SHP77 treated with DMSO at 0.1 percent for 48 hours (cell line): ENCODE measurements around the gene N4BP2L1.

ENCODE experiments used
- DNase-seq: peaks from one replicate; lab custom pipeline; 2025; lab: John Stamatoyannopoulos, UW

N4BP2L1 gene

DNA sequence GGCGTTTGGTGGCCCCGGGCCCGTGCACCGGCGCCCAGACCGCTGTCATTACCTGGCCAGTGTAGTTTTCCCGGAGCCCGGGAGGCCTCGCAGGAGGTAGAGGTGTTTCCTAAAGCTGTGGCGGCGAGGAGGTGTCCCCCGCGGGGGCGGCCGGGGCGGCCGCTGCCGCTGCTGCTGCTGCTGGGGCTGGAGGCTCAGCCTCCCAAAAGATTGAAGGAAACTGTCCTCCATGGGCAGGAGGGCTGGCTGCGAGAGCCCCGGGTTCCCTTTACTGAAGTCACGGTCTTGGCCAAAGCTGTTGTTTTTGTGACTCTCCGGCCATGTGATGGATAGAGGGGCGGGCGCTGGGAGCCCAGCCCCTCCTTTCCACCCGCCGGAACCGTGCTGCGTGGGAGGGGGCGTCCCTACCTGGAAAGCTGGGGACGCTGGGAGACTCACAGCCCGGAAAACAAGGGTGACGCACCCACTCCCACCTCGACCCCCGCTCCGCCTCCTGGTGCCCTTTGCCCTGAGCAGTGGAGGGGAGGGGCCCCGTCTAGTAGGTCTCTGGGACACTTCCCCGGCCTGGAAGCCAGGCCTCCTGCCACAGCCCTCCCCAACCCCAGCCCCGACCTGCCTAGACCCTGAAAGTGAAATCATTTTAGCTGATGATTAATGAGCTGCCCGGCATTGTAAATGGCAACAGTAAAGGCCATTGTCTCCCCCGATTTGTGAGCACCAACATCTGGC lies at the start of gene N4BP2L1:
Gene N4BP2L1, minus strand, starts transcription at position 279 of the 729 bp plus-strand sequence. Its CDS starts 48 bp downstream, at position 231.
- DNase-seq = peak; percentile 26

DNA sequence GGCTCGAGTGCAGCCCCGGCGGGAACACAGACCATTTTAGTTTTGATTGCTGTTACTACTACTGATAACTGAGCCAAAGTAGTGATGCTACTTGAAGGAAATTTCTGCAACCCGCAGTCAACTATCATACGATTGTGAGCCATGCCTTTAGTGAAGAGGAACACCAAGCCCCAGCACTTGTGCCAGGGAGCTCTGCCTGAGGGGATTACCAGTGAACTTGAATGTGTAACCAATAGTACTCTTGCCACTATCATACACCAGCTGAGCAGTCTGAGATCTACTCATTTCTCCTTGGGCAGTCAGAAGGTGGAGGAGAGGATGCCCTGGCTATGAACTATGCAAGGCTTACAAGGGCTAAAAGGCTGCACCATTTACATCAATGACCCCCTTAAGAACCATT lies 49.0 kb upstream of the N4BP2L1 start:
- no peak for DNase-seq

DNA sequence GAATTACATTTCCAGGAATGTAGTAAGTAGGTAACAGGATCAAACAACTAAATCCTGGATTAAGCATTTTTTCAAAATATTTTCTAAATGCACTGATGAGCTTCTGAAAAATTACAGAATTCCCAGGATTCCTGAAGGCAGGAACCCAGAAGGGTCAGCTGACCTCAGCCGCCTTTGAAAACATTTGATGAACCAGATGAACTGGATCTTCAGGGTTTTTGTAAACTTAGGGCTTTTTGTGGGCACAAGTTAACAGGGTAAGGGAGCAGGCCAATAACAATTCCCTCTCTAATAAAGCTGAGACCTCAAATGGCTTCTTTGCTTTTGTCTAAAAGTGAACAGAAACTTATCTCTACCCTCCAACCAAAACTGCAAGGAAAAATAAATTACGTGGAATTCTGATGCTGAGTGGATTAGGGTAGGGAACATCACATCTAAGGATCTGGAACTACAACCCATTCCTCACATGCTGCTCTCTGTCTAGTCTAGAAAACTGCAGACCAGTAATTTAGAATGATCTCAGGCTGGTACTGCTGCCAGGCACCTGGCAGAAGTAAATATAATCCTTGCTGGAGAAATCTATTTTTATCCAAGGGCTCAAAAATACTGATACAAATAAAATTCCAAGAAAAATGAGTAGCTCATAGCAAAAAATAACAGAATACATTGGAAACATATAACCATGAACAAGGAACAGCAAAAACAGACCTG lies 48.2 kb upstream of the N4BP2L1 start:
- no peak for DNase-seq

DNA sequence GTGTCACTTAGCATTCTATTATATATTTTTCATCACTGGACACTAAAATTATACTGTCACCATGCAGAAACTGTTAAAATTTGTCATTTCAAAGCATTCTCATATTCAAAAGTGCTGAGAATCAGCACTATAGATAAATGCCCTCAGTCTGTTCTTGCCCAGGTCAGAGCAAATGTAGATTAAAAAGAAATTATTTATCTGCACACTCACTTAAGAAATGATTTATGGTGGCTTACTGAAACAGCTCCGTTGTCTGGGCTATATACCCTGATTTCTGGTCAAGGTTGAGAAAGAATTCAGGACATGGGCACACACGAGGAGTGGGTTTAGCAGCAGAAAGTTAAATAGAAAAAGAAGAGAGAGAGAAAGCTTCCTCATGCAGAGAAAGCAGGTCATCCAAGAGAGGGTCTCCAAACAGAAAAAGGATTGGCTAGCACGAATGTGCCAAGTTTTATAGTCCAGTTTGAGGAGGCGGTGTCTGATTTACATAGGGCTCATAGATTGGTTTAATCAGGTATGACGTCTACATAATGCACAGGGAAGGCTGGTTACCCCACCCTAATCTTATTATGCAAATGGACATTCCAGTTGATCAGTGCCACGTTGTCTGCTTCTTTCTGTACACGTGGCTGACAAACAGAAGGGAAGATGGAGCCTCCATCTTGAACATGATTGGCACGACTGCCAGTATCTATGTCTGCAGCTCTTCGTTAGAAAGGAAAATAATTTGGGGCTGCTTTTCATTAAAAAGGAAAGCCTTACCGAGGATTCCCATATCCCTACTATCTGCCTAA lies 47.3 kb upstream of the N4BP2L1 start:
- DNase-seq = no peak

DNA sequence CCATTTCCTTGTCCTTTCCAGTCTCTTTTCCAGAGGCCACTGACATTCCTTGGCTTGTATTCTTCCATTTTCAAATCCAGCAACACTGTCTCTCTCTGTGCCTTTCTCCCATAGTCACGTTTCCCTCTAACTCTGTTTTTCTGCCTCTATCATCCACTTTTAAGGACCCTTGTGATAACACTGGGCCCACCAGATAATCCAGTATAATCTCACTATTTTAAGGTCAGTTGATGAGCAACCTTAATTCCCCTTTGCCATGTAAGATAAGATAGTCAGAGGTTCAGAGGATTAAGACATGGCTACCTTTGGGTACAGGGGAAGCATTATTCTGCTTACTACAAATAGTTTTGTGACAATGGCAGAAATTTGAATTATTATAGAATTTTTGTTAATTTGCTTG lies 45.7 kb upstream of the N4BP2L1 start:
- no peak for DNase-seq

DNA sequence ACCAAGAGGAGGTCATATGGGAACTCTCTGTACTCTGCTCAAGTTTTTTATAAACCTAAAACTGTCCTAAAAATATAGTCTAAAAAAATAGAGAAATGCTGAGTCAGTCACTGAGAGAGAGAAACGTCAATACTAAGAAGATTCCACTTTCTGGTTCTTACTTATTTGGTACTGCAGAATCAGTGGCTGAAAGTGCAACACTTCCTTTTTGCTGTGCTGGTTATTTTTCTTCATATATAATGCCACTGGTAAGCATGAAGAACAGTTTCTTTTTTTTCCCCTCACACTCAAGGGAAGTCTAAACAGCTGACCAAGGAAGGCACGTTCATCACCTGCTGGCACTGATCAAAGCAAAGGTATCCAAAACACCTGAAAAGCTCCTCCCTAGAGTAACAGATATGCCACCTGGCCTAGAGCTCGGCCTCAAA lies 44.3 kb upstream of the N4BP2L1 start:
- DNase-seq = no peak

DNA sequence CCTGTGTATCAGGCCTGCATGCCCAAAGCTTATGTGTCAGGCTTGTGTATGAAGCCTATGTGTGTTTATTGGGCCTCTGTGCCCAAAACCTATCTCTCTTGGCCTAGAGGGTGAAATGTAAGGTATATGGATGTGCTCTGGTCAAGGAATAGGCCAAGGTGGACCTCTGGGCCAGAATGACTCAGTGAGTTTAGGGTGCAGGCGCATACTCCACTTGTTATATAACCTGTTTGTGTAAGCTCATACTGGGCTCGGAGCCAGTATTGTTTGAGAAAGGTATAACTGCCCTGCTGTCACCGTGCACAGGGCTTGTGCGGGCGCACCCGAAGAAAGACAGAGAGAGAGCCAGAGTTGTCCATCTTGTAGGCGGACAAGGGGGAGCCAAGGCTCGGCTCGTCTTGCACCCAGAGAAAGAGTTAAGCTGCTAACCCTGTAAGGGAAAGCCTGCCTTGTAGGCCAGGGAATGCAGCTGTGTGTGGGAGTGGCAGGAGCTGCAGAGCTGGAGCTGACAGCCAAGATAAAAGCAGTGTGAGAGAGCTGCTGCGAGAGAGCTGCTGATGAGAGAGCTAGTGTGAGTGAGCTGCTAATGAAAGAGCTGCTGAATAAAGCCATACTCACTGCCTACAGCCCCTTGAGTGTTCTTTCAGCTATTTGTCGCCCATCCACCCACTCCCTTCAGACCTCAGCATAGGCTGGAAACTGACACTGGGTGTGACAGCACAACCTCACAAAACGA lies 43.4 kb upstream of the N4BP2L1 start:
- DNase-seq = no peak

DNA sequence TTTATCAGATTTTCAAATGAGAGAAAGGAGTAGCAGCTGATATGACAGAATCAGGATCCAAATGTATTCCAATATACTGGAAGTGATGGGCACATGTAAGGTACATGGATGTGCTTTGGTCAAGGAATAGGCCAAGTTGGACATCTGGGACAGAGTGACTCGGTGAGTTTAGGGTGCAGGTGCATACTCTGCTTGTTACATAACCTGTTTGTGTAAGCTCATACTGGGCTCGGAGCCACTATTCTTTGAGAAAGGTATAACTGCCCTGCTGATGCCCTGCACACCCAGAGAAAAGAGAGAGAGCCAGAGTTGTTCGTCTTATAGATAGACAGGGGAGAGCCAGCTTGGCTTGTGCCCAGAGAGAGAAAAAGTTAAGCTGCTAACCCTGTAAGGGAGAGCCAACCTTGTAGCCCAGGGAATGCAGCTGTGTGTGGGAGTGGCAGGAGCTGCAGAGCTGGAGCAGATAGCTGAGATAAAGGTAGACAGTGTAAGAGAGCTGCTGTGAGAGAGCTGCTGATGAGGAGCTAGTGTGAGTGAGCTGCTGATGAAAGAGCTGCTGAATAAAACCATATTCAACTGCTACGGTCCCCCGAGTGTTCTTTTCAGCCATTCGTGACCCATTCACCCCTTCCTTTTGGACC lies 40.7 kb upstream of the N4BP2L1 start:
- DNase-seq = no peak

DNA sequence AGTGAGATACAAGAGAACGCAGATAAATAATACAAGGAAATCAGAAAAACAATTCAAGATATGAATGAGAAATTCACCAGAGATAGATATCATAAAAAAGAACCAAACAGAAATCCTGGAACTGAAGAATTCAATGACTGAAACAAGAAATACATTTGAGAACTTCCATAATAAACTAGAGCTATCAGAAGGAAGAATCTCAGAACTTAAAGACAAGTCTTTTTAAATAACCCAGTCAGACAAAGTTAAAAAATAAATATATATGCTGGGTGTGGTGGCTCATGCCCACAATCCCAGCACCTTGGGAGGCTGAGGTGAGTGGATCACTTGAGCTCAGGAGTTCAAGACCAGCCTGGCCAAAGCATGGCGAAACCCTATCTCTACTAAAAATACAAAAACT lies 28.7 kb upstream of the N4BP2L1 start:
- DNase-seq = no peak

DNA sequence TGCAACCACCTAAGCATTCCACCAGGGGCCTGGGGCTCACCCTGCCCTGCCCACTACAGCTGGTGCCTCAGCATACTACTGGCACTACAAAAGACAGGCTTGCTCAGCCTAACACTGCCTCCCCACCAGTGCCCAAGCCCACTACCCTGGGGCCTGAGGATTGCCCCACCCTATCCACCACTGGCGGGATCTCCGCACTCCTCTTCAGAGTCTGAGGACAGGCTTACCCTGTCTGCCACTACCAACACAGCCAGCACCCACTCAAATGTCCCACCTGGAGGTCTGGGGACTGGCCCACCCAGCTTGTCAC lies 27.6 kb upstream of the N4BP2L1 start:
- no peak for DNase-seq

DNA sequence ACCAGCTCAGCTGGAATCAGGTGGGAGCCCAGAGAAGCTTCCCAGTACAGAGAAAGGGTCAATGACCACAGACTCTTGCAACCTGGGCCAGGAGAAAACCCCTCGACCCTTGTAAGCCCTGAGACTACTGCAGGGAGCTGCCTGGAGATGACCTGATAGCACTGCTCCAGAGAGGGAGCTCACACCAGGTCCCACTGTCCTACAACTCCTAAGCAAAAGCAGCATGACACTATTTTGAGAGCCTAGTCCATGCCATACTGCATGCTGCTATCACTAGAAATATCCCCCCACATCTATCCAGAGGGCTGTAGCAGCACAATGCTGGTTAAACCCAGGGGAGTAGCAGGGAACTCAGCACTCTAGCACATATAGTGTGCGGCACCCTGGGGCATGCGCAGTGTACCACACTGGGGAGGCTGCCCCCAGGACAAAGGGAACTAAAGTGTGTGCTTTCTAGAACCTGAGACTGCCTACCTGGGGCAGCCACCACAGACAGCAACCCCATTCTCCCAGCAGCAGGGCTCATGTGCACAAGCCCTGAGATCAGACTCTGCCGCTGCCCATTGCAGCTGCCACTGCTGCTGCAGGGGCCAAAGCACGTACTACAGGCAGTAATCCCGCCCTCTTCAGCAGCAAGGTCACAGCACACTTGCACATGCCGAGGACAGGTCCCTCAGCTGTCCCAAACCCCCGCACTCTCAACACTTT lies 27.1 kb upstream of the N4BP2L1 start:
- no peak for DNase-seq

DNA sequence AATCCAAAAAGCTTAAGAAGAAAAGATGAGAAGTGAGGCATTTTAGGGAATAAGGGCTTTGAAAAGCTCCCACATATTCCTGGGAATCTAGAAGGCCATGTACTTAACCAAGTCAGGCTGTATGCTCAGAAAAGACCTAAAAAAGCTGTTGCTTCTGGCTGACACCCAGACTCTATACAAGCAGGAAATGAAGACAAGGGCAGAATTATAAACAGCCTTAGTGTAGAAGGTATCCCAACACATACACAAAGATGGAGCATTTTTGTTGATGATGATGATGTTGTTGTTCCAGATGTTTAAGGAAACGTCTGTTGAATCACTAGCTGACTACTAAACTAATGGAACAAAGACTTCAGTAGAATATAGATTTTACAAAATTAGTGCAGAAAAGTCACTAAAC lies 26.1 kb upstream of the N4BP2L1 start:
- no peak for DNase-seq

DNA sequence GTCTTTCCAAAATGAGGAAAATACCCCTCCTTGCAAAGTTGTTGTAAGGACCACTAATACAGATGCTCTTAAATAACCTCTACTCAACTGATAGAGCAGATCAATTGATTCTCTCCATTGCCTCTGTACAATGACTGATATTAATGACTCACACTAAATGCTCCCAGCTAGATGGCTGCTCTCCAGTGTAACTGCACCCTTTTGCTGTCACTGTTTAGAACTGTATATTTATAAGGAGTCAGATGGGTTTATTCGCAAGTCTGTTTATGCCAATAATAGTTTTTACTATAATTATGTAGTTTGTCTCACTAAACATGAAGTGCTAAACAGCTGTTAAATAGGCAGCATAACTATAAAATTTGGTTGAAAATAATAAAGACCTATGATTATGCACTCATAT lies 21.0 kb upstream of the N4BP2L1 start:
- DNase-seq = no peak

DNA sequence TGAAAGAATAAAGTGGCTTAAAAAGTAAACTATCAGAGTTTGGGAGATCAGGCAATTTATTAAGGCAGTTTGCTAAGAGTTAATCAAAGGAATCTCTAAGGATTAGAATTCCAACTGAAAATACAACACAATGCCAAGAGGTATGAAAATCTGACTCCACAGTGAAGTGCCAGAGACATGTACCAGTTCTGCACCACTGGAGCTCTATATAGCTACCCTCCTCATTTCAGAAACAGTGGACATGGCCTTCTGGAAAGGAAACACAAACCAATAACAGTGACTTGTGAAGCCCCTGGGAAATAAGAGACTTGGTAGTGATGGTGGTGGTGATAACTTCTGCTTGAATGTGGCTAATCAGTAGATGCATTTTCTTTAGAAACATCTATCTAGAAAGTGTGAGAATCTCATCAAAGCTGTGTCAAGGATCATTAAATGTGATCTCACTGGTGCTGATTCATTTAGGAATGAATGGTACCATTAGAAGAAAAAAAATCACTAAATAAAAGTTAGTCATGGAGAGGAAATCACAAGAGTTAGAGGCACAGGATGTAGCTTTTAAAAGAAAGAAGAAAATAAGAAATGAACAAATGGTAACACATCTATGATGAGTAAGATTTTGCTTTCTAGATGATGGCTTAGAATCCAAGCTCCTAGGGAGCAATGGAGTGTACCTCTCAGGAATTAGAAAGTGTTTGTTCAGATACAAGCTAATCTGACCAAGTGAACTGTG lies 20.1 kb upstream of the N4BP2L1 start:
- DNase-seq = no peak

DNA sequence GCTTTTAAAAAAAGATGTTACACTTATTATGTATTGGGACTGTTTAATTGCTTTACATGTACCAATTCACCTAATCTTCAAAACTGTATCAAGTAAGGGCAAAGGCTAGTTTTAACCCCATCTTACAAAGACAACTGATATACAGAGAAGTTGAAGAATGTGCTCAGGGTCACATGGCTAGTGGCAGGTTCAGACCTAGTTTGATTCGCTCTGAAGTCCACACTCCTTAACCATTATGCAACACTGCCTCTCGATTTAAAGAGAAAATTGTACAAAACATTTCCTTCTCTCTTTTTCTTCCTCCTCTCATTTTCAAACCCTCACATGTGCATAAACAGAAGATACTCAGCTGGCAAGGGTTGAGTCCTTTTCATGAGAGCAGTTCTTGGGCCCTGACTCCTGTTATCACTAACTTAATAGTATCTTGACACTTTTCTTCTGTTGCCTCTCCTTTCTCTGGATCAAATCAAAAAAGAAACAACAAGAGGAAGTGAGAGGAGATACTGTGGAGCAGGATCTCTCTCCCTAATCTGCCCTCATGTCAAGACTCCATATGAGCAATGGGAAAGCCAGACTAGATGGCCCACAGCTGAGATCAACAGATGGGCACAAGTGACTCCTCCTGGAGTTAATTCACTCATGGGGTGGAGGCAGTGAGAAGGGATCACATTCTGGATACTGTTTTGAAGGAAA lies 19.0 kb upstream of the N4BP2L1 start:
- no peak for DNase-seq

DNA sequence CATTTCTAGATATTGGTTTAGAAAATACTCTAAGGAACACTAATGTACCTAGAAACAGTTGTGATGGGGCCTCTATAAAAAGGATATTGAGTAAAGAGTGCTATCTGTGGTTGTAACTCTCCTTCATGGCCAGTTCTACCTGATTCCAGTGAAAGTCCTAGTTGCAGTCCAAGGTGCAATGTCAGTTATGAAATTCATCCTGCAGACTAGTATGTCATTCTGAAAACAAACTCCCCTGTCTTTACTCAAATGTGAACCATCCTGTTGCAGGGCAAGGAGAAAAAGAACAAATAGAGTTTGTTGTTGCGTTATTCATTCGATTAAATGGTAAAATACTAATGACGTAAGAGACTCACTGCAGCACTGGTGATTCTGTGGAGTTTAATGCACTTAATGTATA lies 18.3 kb upstream of the N4BP2L1 start:
- DNase-seq = no peak

DNA sequence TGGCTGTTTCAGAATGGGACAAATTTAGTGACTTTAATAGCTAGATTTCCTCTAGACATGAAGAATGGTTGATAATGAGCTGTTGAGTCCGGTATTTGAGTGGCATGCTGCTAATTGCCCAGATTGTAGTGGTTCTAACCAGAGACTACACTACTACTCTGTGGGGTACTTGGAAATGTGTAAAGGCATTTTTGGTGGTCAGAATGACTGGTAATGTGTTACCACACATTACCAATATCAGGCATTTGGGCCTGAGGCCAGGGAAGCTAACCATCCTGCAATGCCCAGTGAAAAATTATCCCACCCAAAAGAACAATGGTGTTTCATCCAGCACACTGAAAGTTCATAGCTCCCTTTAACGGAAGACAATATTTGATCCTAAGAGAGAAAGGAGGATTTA lies 17.5 kb upstream of the N4BP2L1 start:
- no peak for DNase-seq

DNA sequence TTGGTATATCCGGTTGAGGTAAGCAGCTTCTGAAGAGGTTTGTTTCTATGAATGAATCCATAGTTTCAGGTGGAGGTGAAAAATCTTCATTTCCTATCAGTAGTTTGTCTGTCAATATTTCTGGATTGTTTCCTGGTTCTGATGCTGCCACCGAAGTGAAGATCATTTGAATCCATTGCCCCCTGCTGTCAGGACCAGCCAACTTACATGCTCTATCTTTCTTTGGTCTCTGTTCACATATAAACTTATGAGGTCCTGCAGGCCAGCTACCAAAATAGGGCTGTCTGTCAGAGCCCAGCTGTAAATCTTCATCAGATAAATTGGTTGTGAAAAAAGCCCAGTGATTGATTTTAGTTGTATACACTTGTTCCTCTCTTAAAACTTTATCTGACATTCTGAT lies 15.2 kb upstream of the N4BP2L1 start:
- DNase-seq = peak; percentile 38

DNA sequence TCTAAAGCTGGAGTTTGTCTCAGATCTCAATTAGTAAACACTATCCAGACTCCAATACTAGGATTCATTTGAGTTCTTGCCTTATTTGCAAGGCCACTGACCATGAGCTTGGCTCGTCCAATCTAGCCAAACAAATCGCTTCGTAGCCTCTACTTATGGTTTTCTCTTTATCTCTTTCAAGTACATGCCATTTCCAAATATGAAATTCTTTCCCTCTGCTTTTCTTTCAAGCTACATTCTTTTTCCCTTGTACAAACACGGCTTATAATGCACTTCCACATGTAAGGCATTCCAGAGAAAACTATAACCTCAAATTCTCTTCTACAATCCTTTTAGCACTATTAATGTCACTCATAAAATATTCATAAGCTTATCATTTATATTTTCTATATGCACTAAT lies 10.9 kb upstream of the N4BP2L1 start:
- DNase-seq = no peak

DNA sequence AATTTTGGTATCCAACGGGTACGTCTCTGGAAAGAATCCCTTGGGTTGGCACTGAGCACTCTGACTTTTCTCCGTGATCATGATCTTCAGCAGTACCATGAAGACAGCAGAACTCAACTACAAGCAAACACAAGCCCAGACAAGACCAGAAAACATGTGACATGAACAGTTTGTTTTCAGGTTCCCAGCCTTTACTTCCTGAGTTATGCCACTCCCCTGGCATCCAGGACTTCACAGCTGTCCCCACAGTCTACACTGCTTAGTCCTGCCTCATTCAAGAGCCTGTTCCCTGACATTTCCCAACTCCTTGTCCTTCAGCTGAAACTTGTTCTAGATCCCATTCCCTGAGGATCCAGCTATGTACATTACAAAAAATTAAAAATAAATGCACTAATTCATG lies 4.9 kb upstream of the N4BP2L1 start:
- no peak for DNase-seq
